HG03565 (cell line): ENCODE measurements around the gene DNAH14.
A peak's percentile ranks its signal among the peaks of the same experiment; 100 is the strongest.
"Not testable (repeated sequence)": the region's sequence is repeated elsewhere in the genome, so short reads cannot be mapped to it uniquely, and the experiment has no call there.

ENCODE experiments used
- ATAC-seq: cut with Tn5 transposase; IDR thresholded peaks from one replicate; pipeline ENCODE4 v1.9.1; 2021; ENCODE audit warnings: mild to moderate bottlenecking, moderate library complexity; ENCODE audit not compliant: unreplicated experiment

DNAH14 gene

GRCh38 chr1:225232930-225233329 lies 303.5 kb downstream of the DNAH14 start:
- not testable (repeated sequence) for ATAC-seq

- ATAC-seq: no peak
Observed at GRCh38 chr1:225242611-225243010, 313.1 kb downstream of the DNAH14 start.

GRCh38 chr1:225250432-225250831 lies 321.0 kb downstream of the DNAH14 start:
- ATAC-seq: peak; percentile 93

- ATAC-seq: no peak
Observed at GRCh38 chr1:225253173-225253572, 323.7 kb downstream of the DNAH14 start.

- ATAC-seq: no peak
Observed at GRCh38 chr1:225253784-225254183, 324.3 kb downstream of the DNAH14 start.

- ATAC-seq: no peak
Observed at GRCh38 chr1:225254676-225255075, 325.2 kb downstream of the DNAH14 start.

GRCh38 chr1:225257081-225257480 lies 327.6 kb downstream of the DNAH14 start:
- no peak for ATAC-seq

GRCh38 chr1:225258811-225259210 lies 329.3 kb downstream of the DNAH14 start:
- ATAC-seq: no peak

GRCh38 chr1:225259542-225259941 lies 330.1 kb downstream of the DNAH14 start:
- ATAC-seq: no peak

- no peak for ATAC-seq
Observed at GRCh38 chr1:225260319-225260718, 330.8 kb downstream of the DNAH14 start.

- ATAC-seq: no peak
Observed at GRCh38 chr1:225277445-225277844, 348.0 kb downstream of the DNAH14 start.

GRCh38 chr1:225280563-225280962 lies 351.1 kb downstream of the DNAH14 start:
- ATAC-seq: no peak

- no peak for ATAC-seq
Observed at GRCh38 chr1:225290244-225290643, 360.8 kb downstream of the DNAH14 start.

GRCh38 chr1:225299624-225300023 lies 370.1 kb downstream of the DNAH14 start:
- ATAC-seq: no peak

GRCh38 chr1:225300381-225300780 lies 370.9 kb downstream of the DNAH14 start:
- no peak for ATAC-seq

- no peak for ATAC-seq
Observed at GRCh38 chr1:225304996-225305395, 375.5 kb downstream of the DNAH14 start.

GRCh38 chr1:225310544-225310943 lies 381.1 kb downstream of the DNAH14 start:
- not testable (repeated sequence) for ATAC-seq

- peak; percentile 96 for ATAC-seq
Observed at GRCh38 chr1:225318706-225319575, 389.5 kb downstream of the DNAH14 start.

- no peak for ATAC-seq
Observed at GRCh38 chr1:225319871-225320270, 390.4 kb downstream of the DNAH14 start.

GRCh38 chr1:225321784-225322183 lies 392.3 kb downstream of the DNAH14 start:
- ATAC-seq: no peak

- ATAC-seq: no peak
Observed at GRCh38 chr1:225329041-225329440, 399.6 kb downstream of the DNAH14 start.

- not testable (repeated sequence) for ATAC-seq
Observed at GRCh38 chr1:225329996-225330395, 400.5 kb downstream of the DNAH14 start.

- ATAC-seq: no peak
Observed at GRCh38 chr1:225332686-225333085, 403.2 kb downstream of the DNAH14 start.
